Osteoblast (primary cell): ENCODE measurements around the gene SYNGR3. TPM values are rescaled to one million over a fixed set of nuclear protein-coding genes. Genes with fewer than 3 reads are reported as not detected.

Experiments used
- DNase-seq: peaks from one replicate; pipeline ENCODE4 v3.0.0; 2011; ENCODE audit warnings: low spot score, mixed read lengths; ENCODE audit not compliant: insufficient read length; ENCODE audit errors: missing footprints
- H2AFZ ChIP-seq: 2 replicates; pipeline ENCODE4 v1.6.0; 2011; ENCODE audit warnings: mild to moderate bottlenecking, low read length
- H3K27ac ChIP-seq: 2 replicates; pipeline ENCODE4 v1.5.1; 2011; ENCODE audit warnings: mild to moderate bottlenecking, low read depth, low read length, moderate library complexity
- H3K27me3 ChIP-seq: 2 replicates; pipeline ENCODE4 v1.6.0; 2012; ENCODE audit warnings: mild to moderate bottlenecking, control low read depth, inconsistent platforms, low read length, moderate library complexity; ENCODE audit not compliant: insufficient read depth
- H3K36me3 ChIP-seq: 2 replicates; pipeline ENCODE4 v1.5.1; 2011; ENCODE audit warnings: mild to moderate bottlenecking, low read length, control low read depth, moderate library complexity; ENCODE audit not compliant: insufficient read depth
- H3K4me1 ChIP-seq: 2 replicates; pipeline ENCODE4 v1.5.1; 2011; ENCODE audit warnings: mild to moderate bottlenecking, low read length, control low read depth, moderate library complexity; ENCODE audit not compliant: insufficient read depth
- H3K4me2 ChIP-seq: 2 replicates; pipeline ENCODE4 v1.6.0; 2011; ENCODE audit warnings: mild to moderate bottlenecking, low read length; ENCODE audit not compliant: insufficient read depth
- H3K4me3 ChIP-seq: fragments of 200-600 bp; sonication (generic); 3 replicates; pipeline ENCODE4 v1.5.1; 2012; ENCODE audit warnings: mild to moderate bottlenecking, low read length, inconsistent platforms; ENCODE audit not compliant: insufficient read depth
- H3K79me2 ChIP-seq: 2 replicates; pipeline ENCODE4 v1.6.0; 2012; ENCODE audit warnings: mild to moderate bottlenecking, low read length, control low read depth, inconsistent platforms; ENCODE audit not compliant: insufficient read depth
- H3K9me3 ChIP-seq: 2 replicates; pipeline ENCODE4 v1.5.1; 2011; ENCODE audit warnings: low read depth, low read length, control low read depth
- H4K20me1 ChIP-seq: 2 replicates; pipeline ENCODE4 v1.6.0; 2012; ENCODE audit warnings: mild to moderate bottlenecking, low read length, control low read depth; ENCODE audit not compliant: insufficient read depth
- CTCF ChIP-seq: IDR thresholded peaks from 2 replicates; pipeline ENCODE4 v1.5.1; 2011; ENCODE audit warnings: mild to moderate bottlenecking, low read depth, low read length, moderate library complexity; ENCODE audit errors: extremely low read depth
- total RNA-seq: library from RNA; depleted of rRNA; stranded (reverse); fragments of >200 nt; gene quantifications from 2 replicates; pipeline ENCODE4 v1.2.3, GENCODE V29; 2012

SYNGR3 gene
- total RNA-seq, 1 donor, result under 0.01 TPM

DNA sequence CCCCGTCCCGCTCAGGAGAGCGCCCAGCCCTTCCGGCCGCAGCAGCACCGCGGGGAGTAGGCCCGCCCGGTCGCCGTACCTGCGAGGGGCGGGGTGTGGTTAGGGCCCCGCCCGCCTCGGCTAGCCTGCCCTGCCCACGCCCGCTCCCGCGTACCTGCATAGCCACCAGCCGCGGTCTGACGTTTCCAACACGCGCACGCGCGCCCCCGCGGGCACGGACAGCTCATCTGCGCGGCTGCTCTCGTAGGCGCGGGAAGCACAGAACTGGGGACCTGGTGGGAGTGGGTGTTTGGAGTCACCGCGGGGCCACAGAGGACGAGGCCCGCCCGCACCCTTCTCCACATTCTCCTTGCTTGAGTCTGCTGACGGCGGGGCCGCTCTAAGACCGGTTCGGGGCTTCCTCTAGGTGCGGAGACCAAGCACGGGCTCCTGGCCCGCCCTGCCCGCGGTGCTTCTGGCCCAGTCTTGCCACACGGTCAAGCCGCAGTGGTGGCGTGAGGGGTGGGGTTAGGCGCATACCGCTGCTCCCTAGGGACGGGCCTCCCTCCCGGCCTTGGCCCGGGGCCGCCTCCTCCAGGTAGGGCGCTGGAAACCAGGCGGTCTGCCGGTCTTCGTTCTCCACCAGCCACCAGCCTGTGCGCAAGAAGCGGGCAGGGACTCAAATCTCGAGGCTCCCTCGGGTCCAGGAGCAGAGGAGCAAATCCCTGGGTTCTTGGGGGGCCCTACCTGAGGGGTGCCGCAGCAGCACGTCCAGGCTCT, 10.3 kb upstream of the SYNGR3 start:
- Histone ChIP-seq H3K36me3 (peaks cover 24% of the 10 kb centered on the region), H3K4me3 (no peak overlapping the region), H4K20me1 (peaks cover 20% of the 10 kb centered on the region), H3K4me2 (no peak overlapping the region), H3K27me3 (peaks cover 39% of the 10 kb centered on the region), H3K27ac (no peak overlapping the region), H3K9me3 (no peaks in the 10 kb centered on the region), H2AFZ (no peak overlapping the region), H3K4me1 (no peaks in the 10 kb centered on the region), H3K79me2 (no peaks in the 10 kb centered on the region)
- no peak for TF ChIP-seq CTCF
- DNase-seq, result peak; percentile 85

DNA sequence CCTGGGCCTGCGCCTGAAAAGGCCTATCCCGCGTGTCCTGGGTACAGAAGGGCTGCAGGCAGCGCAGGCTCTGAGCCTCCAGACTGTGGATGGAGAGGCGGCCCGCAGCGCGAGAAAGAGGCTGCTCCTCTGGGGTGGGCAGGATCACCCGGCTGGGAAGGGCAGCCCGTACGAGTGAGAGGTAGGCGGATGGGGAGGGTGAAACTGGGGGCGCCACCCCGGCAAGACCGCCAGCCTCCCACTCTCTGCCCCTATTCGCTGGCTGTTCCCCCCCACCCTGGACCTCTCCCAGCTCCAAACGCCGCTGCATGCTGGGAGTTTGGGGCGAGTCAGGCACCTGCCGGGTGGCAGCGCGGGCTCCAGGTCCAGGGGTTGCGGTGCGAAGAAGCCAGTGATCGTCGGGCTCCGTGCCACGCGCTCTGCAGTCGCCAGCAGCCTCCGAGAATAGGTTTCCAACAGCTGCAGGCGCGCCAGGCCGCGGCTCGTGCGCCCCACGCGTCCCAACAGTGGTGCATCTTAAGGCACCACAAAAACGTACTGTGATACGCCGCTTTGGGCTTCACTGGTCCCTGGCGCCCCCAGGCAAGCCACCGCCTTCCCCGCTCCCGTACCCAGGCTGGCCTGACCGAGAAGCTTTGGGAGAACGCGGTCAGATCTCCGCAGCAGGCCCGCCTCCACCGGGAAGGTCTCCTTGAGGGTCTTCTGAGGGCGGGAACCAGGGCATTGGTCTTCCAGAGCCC, 9.6 kb upstream of the SYNGR3 start:
- Histone ChIP-seq H2AFZ (no peak overlapping the region), H4K20me1 (peaks cover 24% of the 10 kb centered on the region), H3K9me3 (no peaks in the 10 kb centered on the region), H3K4me3 (no peak overlapping the region), H3K4me1 (peaks cover 6% of the 10 kb centered on the region), H3K79me2 (peaks cover 5% of the 10 kb centered on the region), H3K27ac (no peak overlapping the region), H3K36me3 (peaks cover 17% of the 10 kb centered on the region), H3K4me2 (no peak overlapping the region), H3K27me3 (peaks cover 39% of the 10 kb centered on the region)
- DNase-seq, result peak; percentile 90
- TF ChIP-seq CTCF, result no peak

- Histone ChIP-seq H3K27me3 (peaks cover 39% of the 10 kb centered on the region), H3K9me3 (no peaks in the 10 kb centered on the region), H3K36me3 (peaks cover 14% of the 10 kb centered on the region), H3K4me1 (peaks cover 10% of the 10 kb centered on the region), H2AFZ (no peak overlapping the region), H3K27ac (no peak overlapping the region), H4K20me1 (peaks cover 24% of the 10 kb centered on the region), H3K79me2 (peaks cover 9% of the 10 kb centered on the region), H3K4me2 (no peak overlapping the region), H3K4me3 (no peak overlapping the region)
- DNase-seq, result no peak
- TF ChIP-seq CTCF, result no peak
These were observed 9.0 kb upstream of the SYNGR3 start for GRCh38 chr16:1980770-1981087.

GRCh38 chr16:1981398-1981836, 8.4 kb upstream of the SYNGR3 start, which contains the start of gene NOXO1:
Gene NOXO1, minus strand, starts transcription at chr16:1981469. Its CDS starts 290 bp downstream, at chr16:1981179.
- Histone ChIP-seq H3K4me1 (peaks cover 10% of the 10 kb centered on the region), H4K20me1 (peaks cover 24% of the 10 kb centered on the region), H3K27me3 (peaks cover 39% of the 10 kb centered on the region), H2AFZ (no peak within 1 kb of the TSS), H3K79me2 (peaks cover 12% of the 10 kb centered on the region), H3K27ac (no peak within 1 kb of the TSS), H3K4me3 (no peak within 1 kb of the TSS), H3K9me3 (no peaks in the 10 kb centered on the region), H3K36me3 (peaks cover 13% of the 10 kb centered on the region), H3K4me2 (no peak within 1 kb of the TSS)
- TF ChIP-seq CTCF, result no peak
- DNase-seq, result no peak
